Measurements from ENCODE around the gene KLHDC4.

KLHDC4 gene

DNA sequence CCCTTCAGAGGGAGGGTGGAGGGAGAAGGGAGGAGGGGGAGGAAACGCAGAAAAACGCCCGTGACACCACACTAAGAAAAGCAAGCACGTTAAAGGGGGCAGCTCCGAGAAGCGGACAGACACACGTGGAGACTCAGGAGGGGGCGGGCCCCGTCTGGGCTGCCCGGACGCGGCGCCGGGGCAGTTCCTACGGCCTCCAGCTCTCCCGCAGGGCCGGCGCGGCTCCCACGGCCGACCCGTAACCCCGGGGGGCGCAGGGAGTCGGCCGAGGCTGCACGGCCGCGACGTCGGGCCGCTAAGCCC lies 362 bp downstream of the KLHDC4 start:
- Histone ChIP-seq H3K14ac (ENCODE audit: low read length) (peak overlapping the region; percentile 49), H3K79me1 (ENCODE audit: low read length) (peaks cover 8% of the 10 kb centered on the region), H4K8ac (ENCODE audit: low read depth, low read length) (peak overlapping the region; percentile 95), H2BK5ac (ENCODE audit: low read depth, low read length, poor library complexity) (no peak overlapping the region), H3K23ac (ENCODE audit: low read length) (no peak overlapping the region), H3K18ac (ENCODE audit: low read length) (peak overlapping the region; percentile 18), H2AFZ (ENCODE audit: insufficient read depth, low read length, poor library complexity) (peak overlapping the region; percentile 72), H3K9me3 (ENCODE audit: insufficient read depth, low read depth, low read length) (no peaks in the 10 kb centered on the region), H3K4me3 (ENCODE audit: low read depth, low read length) (peak overlapping the region; percentile 87), H4K91ac (ENCODE audit: low read depth, low read length) (peak overlapping the region; percentile 30), H3K27ac (ENCODE audit: low read depth, low read length) (no peak overlapping the region), H2AK5ac (ENCODE audit: low read length) (peak overlapping the region; percentile 20), H2BK120ac (ENCODE audit: insufficient read depth, low read length, poor library complexity) (no peak overlapping the region), H2BK12ac (ENCODE audit: low read length) (no peak overlapping the region), H3K79me2 (ENCODE audit: control insufficient read depth, insufficient read depth, low read length, poor library complexity) (peaks cover 14% of the 10 kb centered on the region), H3K27me3 (ENCODE audit: insufficient read depth, low read length) (no peaks in the 10 kb centered on the region), H3K4ac (ENCODE audit: low read depth, low read length) (peak overlapping the region; percentile 73), H3K9ac (ENCODE audit: low read length) (peak overlapping the region; percentile 75), H3K36me3 (ENCODE audit: control insufficient read depth in 1 of 2, insufficient read depth in 2 of 2, low read length in 2 of 2) (peaks cover 7 to 8% of the 10 kb centered on the region in 2 experiments), H4K12ac (ENCODE audit: low read depth, low read length) (peak overlapping the region; percentile 39), H3K4me1 (ENCODE audit: control insufficient read depth in 1 of 2, insufficient read depth in 2 of 2, low read length in 2 of 2) (peaks cover 4 to 9% of the 10 kb centered on the region in 2 experiments), H3K4me2 (ENCODE audit: low read length) (peak overlapping the region; percentile 94)
- WGBS (ENCODE audit: extremely low coverage, insufficient coverage, insufficient read length): no CpG with 5 or more reads among the region's 32 CpGs
- no peak for DNase-seq

DNA sequence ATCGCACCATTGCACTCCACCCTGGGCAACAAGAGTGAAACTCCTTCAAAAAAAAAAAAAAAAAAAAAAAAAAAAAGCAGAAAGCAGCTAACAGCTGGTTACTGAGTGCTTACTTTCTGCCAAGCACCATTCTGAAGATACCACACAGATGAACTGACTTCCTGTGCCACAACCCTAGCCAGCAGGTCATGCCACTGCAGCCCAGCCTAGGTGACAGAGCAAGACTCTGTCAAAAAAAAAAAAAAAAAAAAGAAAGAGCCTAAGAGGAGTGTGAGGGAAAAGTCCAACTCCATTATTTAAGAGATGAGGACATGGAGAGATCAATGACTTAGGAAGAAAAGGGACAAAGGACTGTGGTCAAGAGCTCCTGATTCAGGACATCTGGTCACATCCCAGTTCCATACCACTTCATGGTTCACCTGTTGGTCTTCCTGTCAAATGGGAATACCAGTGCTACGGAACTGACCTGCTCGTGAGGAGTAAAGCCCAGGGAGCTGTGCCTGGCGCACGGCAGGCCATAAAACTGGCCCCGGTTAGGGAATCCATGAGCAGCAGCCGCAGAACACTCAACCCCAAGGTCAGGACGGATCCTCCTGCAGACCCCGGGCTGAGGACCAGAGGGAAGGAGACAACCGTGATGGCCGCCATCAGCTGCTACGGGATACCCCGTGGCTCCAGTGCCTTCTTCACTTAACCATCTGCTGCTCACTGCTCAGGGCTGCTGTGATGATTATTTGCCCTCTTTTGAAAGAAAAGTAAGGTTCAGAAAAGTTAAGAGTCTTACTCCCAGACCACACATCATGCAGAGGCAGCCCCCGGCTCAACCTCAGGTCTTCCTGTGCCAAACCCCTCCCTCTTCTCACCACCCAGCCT lies 950 bp downstream of the KLHDC4 start:
- Histone ChIP-seq H3K14ac (ENCODE audit: low read length) (peak overlapping the region; percentile 49), H3K9ac (ENCODE audit: low read length) (peak overlapping the region; percentile 75), H3K4me3 (ENCODE audit: low read depth, low read length) (peak overlapping the region; percentile 87), H3K27me3 (ENCODE audit: insufficient read depth, low read length) (no peaks in the 10 kb centered on the region), H3K27ac (ENCODE audit: low read depth, low read length) (no peak overlapping the region), H2AFZ (ENCODE audit: insufficient read depth, low read length, poor library complexity) (peak overlapping the region; percentile 15), H2BK5ac (ENCODE audit: low read depth, low read length, poor library complexity) (no peak overlapping the region), H2BK12ac (ENCODE audit: low read length) (no peak overlapping the region), H3K4me1 (ENCODE audit: control insufficient read depth in 1 of 2, insufficient read depth in 2 of 2, low read length in 2 of 2) (peaks cover 4 to 9% of the 10 kb centered on the region in 2 experiments), H3K18ac (ENCODE audit: low read length) (peak overlapping the region; percentile 53), H3K79me2 (ENCODE audit: control insufficient read depth, insufficient read depth, low read length, poor library complexity) (peaks cover 14% of the 10 kb centered on the region), H3K4me2 (ENCODE audit: low read length) (peak overlapping the region; percentile 94), H4K91ac (ENCODE audit: low read depth, low read length) (no peak overlapping the region), H3K9me3 (ENCODE audit: insufficient read depth, low read depth, low read length) (no peaks in the 10 kb centered on the region), H4K12ac (ENCODE audit: low read depth, low read length) (peak overlapping the region; percentile 39), H2BK120ac (ENCODE audit: insufficient read depth, low read length, poor library complexity) (no peak overlapping the region), H3K36me3 (ENCODE audit: control insufficient read depth in 1 of 2, insufficient read depth in 2 of 2, low read length in 2 of 2) (peaks cover 7 to 8% of the 10 kb centered on the region in 2 experiments), H4K8ac (ENCODE audit: low read depth, low read length) (peak overlapping the region; percentile 95), H3K79me1 (ENCODE audit: low read length) (peaks cover 8% of the 10 kb centered on the region), H3K4ac (ENCODE audit: low read depth, low read length) (peak overlapping the region; percentile 73), H3K23ac (ENCODE audit: low read length) (no peak overlapping the region), H2AK5ac (ENCODE audit: low read length) (peak overlapping the region; percentile 20)
- no CpG with 5 or more reads among the region's 14 CpGs for WGBS (ENCODE audit: extremely low coverage, insufficient coverage, insufficient read length)
- no peak for DNase-seq

- no peak overlapping the region for H2AK5ac ChIP-seq (ENCODE audit: low read length)
- H4K8ac ChIP-seq (ENCODE audit: low read depth, low read length): no peak overlapping the region
- no peak overlapping the region for H3K4me3 ChIP-seq (ENCODE audit: low read depth, low read length)
- H3K14ac ChIP-seq (ENCODE audit: low read length): no peak overlapping the region
- no peak overlapping the region for H2AFZ ChIP-seq (ENCODE audit: insufficient read depth, low read length, poor library complexity)
- no peak overlapping the region for H3K4ac ChIP-seq (ENCODE audit: low read depth, low read length)
- peaks cover 8% of the 10 kb centered on the region for H3K79me1 ChIP-seq (ENCODE audit: low read length)
- H3K9me3 ChIP-seq (ENCODE audit: insufficient read depth, low read depth, low read length): no peaks in the 10 kb centered on the region
- no peak overlapping the region for H3K27ac ChIP-seq (ENCODE audit: low read depth, low read length)
- H4K12ac ChIP-seq (ENCODE audit: low read depth, low read length): no peak overlapping the region
- H3K36me3 ChIP-seq (ENCODE audit: control insufficient read depth in 1 of 2, insufficient read depth in 2 of 2, low read length in 2 of 2): peaks cover 10 to 11% of the 10 kb centered on the region in 2 experiments
- H3K4me2 ChIP-seq (ENCODE audit: low read length): no peak overlapping the region
- no peak overlapping the region for H3K18ac ChIP-seq (ENCODE audit: low read length)
- peaks cover 4 to 9% of the 10 kb centered on the region in 2 experiments for H3K4me1 ChIP-seq (ENCODE audit: control insufficient read depth in 1 of 2, insufficient read depth in 2 of 2, low read length in 2 of 2)
- no peak overlapping the region for H4K91ac ChIP-seq (ENCODE audit: low read depth, low read length)
- no peak overlapping the region for H2BK120ac ChIP-seq (ENCODE audit: insufficient read depth, low read length, poor library complexity)
- DNase-seq: no peak
- no CpG with 5 or more reads among the region's 9 CpGs for WGBS (ENCODE audit: extremely low coverage, insufficient coverage, insufficient read length)
- no peak overlapping the region for H3K23ac ChIP-seq (ENCODE audit: low read length)
- H2BK12ac ChIP-seq (ENCODE audit: low read length): no peak overlapping the region
- H3K9ac ChIP-seq (ENCODE audit: low read length): no peak overlapping the region
- H3K27me3 ChIP-seq (ENCODE audit: insufficient read depth, low read length): no peaks in the 10 kb centered on the region
- H3K79me2 ChIP-seq (ENCODE audit: control insufficient read depth, insufficient read depth, low read length, poor library complexity): peaks cover 14% of the 10 kb centered on the region
- no peak overlapping the region for H2BK5ac ChIP-seq (ENCODE audit: low read depth, low read length, poor library complexity)
Observed at GRCh38 chr16:87762620-87763019, 3.2 kb downstream of the KLHDC4 start.

GRCh38 chr16:87762071-87762571 lies 3.7 kb downstream of the KLHDC4 start:
- no peak overlapping the region for H4K91ac ChIP-seq (ENCODE audit: low read depth, low read length)
- no peak for DNase-seq
- H3K18ac ChIP-seq (ENCODE audit: low read length): no peak overlapping the region
- H2BK12ac ChIP-seq (ENCODE audit: low read length): no peak overlapping the region
- H4K12ac ChIP-seq (ENCODE audit: low read depth, low read length): no peak overlapping the region
- H3K9me3 ChIP-seq (ENCODE audit: insufficient read depth, low read depth, low read length): no peaks in the 10 kb centered on the region
- no peak overlapping the region for H3K23ac ChIP-seq (ENCODE audit: low read length)
- H4K8ac ChIP-seq (ENCODE audit: low read depth, low read length): no peak overlapping the region
- peaks cover 11 to 12% of the 10 kb centered on the region in 2 experiments for H3K36me3 ChIP-seq (ENCODE audit: control insufficient read depth in 1 of 2, insufficient read depth in 2 of 2, low read length in 2 of 2)
- H3K4me3 ChIP-seq (ENCODE audit: low read depth, low read length): no peak overlapping the region
- H2BK120ac ChIP-seq (ENCODE audit: insufficient read depth, low read length, poor library complexity): no peak overlapping the region
- H3K79me2 ChIP-seq (ENCODE audit: control insufficient read depth, insufficient read depth, low read length, poor library complexity): peaks cover 14% of the 10 kb centered on the region
- H3K27ac ChIP-seq (ENCODE audit: low read depth, low read length): no peak overlapping the region
- no peak overlapping the region for H3K4me2 ChIP-seq (ENCODE audit: low read length)
- H3K4ac ChIP-seq (ENCODE audit: low read depth, low read length): no peak overlapping the region
- H2BK5ac ChIP-seq (ENCODE audit: low read depth, low read length, poor library complexity): no peak overlapping the region
- no peak overlapping the region for H2AFZ ChIP-seq (ENCODE audit: insufficient read depth, low read length, poor library complexity)
- H3K14ac ChIP-seq (ENCODE audit: low read length): no peak overlapping the region
- WGBS (ENCODE audit: extremely low coverage, insufficient coverage, insufficient read length): no CpG with 5 or more reads among the region's 14 CpGs
- no peaks in the 10 kb centered on the region for H3K27me3 ChIP-seq (ENCODE audit: insufficient read depth, low read length)
- peaks cover 8% of the 10 kb centered on the region for H3K79me1 ChIP-seq (ENCODE audit: low read length)
- peaks cover 4 to 9% of the 10 kb centered on the region in 2 experiments for H3K4me1 ChIP-seq (ENCODE audit: control insufficient read depth in 1 of 2, insufficient read depth in 2 of 2, low read length in 2 of 2)
- no peak overlapping the region for H3K9ac ChIP-seq (ENCODE audit: low read length)
- no peak overlapping the region for H2AK5ac ChIP-seq (ENCODE audit: low read length)

Measured in trophoblast cell (in vitro differentiated cells and primary cell).